GM21529 (cell line): ENCODE results near the gene FKBP11.
A peak's percentile ranks its signal among the peaks of the same experiment; 100 is the strongest.
"Not testable (repeated sequence)": the region's sequence is repeated elsewhere in the genome, so short reads cannot be mapped to it uniquely, and the experiment has no call there.

Experiments used
- ATAC-seq: cut with Tn5 transposase; IDR thresholded peaks from one replicate; pipeline ENCODE4 v1.9.1; 2021; ENCODE audit not compliant: unreplicated experiment

Gene FKBP11

DNA sequence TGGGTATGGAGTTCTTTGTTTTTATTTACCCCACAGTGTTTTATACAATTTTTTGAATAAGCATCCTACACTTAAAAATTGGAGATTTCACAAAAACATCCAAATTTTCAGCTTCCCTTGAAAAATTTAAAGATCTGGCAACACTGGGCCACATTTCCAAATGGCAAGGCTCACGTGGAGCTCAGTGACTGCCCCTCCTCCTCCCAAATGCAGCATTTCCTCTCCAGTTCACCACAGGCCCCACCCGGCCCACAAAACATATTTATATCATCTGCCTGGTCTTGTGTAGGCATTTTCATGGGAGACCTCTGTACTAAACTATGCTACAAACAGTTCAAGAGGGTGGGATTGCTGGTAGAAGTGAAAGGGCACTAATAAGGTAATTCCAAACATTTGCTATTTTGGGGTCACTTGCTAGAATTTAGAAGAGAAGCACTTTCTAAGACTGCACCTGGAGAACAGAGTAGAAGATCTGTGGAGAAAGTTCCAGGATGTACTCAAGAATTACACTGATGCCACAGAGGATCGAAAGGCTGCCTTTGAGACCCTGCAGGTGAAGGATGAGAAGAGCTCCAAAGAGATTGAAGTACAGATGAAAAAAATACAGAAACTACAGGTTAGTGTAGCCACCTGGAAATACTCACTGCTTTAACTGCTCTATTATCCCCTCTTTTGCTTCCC, 7.3 kb downstream of the FKBP11 start:
- no peak for ATAC-seq

DNA sequence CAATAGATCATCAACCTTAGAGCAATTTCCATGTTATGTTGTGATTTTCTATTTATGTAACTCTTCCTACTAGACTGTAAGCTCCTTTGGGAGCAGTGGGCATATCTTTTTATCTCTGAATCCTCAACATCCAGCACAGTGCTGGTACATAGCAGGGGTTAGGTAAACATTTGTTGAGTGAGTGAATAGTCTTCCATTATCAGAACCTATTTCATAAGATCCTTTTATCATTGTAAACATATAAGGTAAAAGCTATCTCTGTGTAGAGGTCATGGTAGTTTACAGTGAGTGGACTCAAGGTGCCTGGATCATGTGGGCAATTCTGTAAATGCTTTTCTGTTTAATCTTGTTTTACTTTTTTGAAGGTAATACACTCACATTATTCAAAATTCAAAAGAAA, 15.1 kb downstream of the FKBP11 start:
- no peak for ATAC-seq

DNA sequence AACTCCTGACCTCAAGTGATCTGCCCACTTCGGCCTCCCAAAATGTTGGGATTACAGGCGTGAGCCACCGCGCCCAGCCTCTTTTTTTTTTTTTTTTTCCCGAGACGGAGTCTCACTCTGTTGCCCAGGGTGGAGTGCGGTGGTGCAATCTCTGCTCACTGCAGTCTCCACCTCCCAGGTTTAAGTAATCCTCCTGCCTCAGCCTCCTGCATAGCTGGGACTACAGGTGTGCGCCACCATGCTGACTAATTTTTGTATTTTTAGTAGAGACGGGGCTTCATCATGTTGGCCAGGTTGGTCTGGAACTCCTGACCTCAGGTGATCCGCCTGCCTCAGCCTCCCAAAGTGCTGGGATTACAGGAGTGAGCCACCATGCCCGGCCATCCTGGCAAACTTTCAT, 15.6 kb downstream of the FKBP11 start:
- not testable (repeated sequence) for ATAC-seq

DNA sequence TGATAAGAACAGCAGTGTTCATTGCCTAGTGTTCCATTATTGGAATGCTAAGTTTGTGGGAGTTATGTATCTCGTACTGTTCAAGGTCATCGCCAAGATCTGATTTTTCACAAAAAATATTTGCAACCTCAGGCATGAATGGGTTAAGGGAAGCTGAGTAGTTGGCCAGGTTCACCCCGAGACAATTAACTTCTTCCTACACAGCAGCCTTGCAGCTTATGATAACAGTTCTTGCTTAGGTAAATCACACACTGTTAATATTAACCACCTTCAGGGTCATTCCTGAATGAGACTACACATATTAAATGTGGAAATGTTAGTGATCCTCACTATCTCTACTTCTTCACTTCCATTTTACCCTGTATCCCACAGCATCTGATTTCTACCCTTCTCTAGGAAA, 18.0 kb downstream of the FKBP11 start:
- ATAC-seq: no peak

DNA sequence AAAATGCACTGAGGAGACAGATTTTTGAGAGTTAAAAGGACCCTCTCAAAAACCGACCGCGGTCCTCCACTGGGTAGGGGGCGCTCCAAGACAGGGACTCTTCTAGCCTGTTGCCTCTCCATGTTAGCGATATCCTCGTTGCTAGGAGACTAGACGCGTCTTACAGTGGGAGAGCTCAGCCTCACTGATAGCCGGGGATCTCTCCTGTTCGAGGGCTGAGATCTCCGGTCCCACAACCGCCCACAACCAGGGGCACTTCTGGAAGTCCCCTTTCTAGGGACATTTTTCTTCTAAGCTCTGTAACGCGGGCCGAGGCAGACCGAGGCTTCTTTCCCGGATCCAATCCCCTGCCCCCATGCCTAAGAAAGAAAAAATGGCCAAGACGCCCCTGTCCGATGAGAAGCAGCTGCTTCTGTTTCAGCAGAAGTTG, 21.3 kb downstream of the FKBP11 start:
- peak; percentile 85 for ATAC-seq

DNA sequence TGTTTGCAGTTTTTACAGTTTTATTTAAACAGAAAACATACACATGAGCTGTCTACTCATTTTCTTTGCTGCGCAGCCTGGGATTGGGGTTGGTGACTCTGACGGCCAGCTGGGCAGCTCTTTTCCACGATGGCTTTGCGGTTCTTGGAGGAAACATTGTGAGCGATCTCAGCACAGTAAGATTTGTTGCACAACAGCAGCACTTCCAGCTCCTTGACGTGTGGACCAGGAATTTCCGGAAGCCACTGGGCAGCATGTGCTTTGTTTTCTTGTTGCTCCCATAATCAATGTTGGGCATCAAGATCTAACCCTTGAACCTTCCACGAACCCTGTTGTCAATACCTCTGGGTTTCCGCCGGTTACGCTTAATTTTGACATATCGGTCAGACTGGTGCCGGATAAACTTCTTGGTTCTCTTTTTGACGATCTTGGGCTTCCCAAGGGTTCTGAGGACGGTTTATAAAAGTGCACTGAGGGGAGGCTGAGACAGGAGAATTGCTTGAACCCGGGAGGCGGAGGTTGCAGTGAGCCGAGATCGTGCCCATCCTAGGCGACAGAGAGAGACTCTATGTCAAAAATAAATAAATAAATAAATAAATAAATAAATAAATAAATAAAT, 21.8 kb downstream of the FKBP11 start:
- no peak for ATAC-seq

DNA sequence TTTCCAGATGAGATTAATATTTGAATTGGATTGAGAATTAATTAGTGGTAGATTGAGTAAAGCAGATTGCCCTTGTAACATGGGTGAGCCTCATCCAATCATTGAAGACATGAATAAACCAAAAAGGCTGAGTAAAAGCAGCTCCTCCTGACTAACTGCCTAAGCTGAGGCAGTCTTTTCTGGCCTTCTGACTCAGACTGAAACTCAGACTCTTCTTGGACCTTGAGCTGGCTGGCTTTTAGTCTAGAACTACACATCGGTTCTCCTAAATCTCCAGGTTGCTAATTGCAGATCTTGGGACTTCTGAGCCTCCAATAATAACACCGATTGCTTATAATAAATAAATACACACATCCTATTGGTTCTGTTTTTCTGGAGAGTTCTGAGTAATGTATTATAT, 24.0 kb downstream of the FKBP11 start:
- peak; percentile 64 for ATAC-seq

DNA sequence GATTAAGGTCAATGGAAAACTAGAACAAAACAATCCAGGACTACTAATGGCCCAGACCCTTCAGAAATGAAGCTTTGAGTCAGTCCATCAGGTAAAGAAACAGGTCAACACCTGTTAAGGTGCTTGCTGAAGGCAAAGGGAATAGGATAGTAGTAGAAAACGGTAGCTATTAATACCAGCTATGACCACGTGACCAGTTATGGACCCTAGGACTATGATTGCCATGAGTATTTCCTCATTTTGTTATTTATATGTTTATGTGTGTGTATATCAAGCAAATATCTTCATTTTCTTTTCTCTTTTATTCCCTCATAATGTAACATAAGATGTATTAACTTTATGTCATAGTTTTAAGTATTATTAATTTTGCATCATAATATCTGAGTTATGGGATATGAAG, 25.6 kb downstream of the FKBP11 start:
- no peak for ATAC-seq

DNA sequence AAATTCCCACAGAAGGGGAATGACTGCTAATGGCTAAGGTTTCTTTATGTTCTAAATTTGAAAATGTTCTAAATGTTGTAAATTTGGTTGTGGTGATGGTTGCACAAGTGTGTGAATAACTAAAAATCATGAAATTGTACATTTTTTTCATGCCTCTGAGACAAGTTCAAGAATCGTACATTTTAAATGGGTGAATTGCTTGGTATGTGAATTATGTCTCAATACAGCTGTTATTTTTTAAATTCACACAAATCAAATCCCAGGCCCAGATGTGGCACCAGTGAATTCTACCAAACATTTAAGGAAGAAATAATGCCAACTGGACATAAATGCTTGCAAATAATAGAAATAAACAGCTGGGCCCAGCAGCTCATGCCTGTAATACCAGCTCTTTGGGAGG, 31.0 kb downstream of the FKBP11 start:
- no peak for ATAC-seq

DNA sequence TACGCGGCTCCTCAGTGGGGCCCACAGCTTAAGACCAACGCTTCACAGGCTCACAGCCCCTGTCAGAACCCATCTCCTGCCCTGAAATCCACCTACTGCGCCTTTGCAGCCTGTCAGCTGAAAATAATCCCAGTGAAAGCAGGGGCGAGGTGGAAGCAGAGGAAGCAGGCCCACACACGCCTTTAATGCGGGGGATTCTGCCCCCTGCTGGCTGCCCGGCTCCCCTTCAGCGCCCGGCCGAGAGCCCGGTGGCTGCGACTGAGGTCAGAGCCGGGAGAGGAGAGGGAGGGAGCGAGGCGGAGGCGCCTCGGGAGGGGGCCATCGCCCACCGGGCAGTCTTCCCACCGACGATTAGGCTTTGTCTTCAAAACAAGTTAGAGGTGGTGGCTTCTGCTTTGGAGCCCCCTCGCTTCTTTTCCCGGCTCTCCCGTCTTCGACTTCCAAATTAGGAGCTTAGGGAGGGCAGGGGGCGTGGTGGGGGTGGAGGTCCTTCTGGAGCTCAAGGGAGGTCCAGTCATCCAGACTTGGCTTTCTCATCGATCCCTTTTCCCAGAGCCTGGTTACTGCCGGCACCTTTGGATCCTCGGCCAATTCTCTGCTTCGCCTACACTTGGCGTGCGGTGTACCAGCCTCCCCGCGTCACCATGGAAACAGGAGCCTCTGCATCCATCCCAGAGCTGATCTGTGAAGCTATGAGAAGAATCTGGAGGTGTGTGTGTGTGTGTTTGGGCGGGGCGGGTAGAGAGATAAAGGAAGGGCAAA, 34.5 kb downstream of the FKBP11 start:
- ATAC-seq: peak; percentile 71

DNA sequence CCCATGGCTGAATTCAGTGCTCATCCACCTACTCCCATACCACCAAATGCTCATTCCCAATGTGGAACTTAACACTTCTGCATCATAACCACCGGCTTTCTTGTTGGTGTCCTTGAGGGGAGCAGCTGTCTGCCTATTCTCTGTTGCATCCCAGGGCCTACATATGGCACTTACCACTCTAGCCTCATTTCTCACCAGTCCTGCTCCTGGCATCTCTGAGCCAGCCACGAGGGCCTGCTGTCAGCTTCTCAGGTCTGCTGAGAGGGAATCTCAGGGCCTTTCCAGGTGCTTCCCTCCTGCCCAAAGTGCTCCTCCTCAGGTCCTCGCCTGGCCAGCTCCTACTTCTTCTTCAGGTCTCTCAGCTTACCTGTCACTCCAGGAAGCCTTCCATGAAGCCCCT, 35.6 kb downstream of the FKBP11 start:
- no peak for ATAC-seq

DNA sequence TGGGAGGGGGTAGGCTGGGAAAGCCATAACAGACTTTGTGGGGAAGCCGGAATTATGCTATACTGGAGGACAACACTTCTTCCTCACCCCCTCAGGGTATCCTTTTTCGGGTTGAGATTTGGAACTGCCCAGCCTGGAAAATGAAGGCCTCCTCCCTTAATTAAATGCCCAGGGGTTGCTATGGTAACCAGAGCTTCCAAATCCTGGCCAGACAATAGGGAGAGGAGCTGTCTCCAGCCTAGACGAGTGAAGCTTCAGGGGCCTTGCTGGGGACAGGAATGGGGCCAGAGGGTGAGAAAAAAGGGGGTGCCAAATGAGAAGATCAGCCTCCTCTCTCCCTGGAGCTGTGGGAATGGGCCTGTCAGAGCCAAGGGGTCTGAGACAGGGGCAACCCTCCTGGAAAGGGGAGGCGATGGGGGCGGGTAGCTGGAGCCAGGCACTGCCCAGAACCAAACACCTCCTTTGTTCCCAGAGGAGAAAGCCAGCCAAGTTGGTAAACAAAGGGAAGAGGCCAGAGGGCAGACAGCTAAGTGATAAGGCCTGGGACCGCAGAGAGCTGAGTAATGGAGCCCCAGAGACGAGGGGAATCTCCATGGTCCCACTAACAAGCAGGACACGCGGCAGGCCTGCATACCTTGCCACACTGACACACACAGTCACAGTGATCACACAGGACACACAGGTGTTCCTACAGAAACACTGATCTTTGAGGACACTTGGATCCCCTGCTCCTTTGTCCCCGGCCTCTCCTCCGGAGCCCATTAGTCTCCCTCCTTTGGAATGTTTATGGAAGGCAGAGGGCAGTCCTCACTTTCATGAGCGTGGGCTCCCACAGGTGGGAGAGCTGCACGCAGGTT, 41.8 kb downstream of the FKBP11 start:
- ATAC-seq: no peak

DNA sequence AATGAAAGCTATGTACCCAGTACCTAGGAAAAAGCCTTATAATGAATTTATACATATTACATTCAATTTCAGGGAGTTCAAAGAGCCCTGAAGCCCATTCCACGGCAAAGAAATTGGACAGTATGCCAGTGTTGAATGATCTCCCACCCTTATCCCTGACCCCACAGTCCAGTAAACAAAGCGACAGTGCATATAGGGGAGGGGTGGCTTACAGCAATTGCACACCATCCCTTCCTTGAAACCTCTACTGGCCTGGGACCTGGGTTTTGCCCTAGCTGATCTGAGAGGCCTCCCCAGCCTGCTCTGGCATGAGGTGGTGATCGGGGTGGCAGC, 42.4 kb downstream of the FKBP11 start:
- no peak for ATAC-seq

DNA sequence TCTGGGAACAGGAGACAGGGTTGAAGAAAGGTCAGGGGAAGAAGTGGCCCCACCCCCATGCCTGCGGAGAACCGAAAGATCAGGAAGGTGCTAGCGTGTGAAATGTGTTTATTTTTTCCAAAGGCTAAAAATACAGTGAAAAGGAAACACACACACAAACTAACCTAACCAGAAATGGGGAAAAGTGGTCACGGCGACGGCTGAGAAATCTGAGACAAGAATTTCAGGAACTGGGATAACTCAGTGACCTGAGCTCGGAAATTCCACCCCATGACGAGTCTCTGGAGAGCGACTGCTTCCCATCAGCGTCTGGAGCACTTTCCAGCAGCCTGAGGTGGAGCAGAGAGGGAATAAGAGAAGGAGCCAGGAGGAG, 43.0 kb downstream of the FKBP11 start:
- ATAC-seq: no peak

DNA sequence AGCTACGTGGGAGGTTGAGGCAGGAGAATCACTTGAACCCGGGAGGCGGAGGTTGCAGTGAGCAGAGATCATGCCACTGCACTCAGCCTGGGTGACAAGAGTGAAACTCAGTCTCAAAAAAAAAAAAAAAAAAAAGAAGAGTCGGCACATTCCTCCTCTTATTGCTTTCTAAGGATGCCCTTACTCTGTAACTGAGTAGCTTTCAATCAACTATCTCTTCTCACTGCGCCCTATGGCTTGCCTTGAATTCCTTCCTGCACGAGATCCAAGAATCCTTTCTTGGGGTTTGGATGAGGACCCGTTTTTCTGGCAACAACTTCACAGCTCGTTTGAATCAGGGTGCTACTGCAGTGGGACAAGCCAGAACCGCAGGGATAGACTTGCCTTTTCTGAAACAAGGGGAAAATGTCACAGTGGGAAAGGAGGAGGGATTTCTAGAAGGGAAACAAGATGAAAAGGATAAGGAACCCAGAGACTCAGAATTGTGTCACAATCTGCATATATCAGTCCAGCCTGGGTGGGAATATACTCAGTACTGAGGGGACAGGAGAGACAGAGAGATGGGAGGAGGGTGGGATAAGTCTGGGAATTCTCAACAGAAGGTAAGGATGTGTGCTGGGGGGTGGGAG, 43.5 kb downstream of the FKBP11 start:
- no peak for ATAC-seq

DNA sequence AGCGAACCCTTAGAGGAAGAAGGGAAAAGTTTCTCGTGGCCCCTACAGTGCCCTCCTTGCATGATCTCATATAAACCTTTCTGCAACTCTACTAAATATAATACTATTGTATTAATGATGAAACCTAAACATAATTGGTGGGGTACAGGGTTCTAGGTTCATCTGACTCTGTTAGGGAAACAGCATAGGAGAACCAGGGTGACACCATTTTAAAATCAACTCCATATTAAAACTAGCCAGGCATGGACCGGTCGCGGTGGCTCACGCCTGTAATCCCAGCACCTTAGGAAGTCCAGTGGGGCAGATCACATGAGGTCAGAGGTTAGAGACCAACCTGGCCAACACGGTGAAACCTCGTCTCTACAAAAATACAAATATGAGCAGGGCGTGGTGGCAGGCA, 44.6 kb downstream of the FKBP11 start:
- ATAC-seq: no peak

DNA sequence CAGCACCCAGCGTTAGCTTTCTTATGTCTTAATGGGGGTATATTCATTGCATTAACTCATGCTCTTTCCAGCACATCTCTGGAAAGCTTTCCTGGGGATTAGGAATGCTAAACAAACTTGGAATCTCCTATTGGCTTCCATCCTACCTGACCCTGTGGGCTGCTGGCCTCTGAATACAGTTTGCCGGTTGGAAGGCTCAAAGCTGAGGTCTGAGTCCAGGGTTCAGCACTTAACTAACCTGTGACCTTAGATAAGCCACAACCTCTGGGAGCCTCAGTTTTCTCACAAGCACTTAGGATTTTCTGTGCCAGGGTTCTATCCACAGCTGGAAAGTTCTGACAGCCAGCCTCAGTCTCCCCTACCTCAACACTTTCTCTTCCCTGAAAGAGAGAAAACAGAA, 46.7 kb downstream of the FKBP11 start:
- no peak for ATAC-seq

DNA sequence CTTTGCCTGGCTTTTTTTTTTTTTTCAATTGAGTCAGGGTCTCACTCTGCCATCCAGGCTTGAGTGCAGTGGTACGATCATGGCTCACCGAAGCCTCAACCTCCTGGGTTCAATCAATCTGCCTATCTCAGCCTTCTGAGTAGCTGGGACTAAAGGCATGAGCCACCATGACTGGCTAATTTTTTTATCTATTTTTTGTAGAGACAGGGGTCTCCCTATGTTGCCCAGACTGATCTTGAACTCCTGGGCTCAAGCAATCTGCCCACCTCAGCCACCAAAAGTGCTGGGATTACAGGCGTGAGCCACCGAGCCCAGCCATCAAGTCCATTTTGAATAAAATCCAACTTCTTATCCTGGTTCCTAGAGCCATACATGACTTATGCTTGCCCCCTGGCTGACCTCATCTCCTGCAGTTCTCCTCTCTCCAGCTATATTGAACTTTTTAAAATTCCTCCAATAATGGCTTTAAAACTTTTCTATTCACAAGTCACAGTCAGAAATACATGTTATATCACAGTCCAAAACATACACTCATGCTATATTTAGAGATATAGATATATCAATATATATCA, 49.3 kb downstream of the FKBP11 start:
- no peak for ATAC-seq

DNA sequence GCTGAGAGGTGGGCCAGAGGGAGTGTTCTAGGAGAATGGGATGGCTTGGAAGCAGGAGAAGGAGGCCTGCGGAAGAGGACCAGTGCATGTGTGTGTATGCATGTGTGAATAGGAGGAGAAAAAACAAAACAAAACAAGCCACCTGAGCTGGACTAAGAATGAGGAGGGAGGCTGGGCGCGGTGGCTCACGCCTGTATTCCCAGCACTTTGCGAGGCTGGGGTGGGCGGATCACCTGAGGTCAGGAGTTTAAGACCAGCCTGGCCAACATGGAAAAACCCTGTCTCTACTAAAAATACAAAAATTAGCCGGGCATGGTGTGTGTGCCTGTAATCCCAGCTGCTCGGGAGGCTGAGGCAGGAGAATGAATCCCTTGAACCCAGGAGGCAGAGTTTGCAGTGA, 51.8 kb downstream of the FKBP11 start:
- not testable (repeated sequence) for ATAC-seq

DNA sequence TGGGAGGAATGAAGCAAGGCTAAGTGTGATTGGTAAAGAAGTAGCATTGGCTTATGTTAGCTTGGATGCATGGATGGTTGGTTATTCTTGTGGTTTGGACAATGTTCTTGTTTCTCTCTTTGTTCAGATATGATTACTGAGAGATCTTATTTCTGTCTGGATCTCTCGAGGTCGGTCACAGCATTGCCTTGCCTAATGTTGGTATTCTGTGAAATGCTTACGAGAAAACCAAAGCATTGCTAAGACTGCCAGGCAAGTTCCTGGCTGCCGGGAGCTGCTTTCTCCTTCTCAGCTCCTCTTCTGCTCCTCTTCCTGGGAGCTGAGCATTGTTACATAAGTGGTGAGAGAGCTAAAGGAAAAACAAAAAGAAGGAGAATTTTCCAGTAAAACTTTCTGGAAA, 52.2 kb downstream of the FKBP11 start:
- no peak for ATAC-seq
